Ramos (cell line): ENCODE results near the gene NRP1.

ENCODE experiments used
- in situ Hi-C: fragments of 300-500 bp; cut with MboI; formaldehyde crosslinking; loops from one replicate; pipeline ENCODE4 v1.14.3; 2022; ENCODE audit warnings: low sequenced_read_pairs; ENCODE audit not compliant: unreplicated experiment

NRP1 gene

GRCh38 chr10:33272635-33273034, 61.8 kb downstream of the NRP1 start:
- in situ Hi-C loops: no loop called here

GRCh38 chr10:33271969-33272583, 62.4 kb downstream of the NRP1 start:
- in situ Hi-C loops: no loop called here

GRCh38 chr10:33270971-33271370, 63.5 kb downstream of the NRP1 start:
- in situ Hi-C loops: no loop called here

- in situ Hi-C loops: no loop called here
Observed at GRCh38 chr10:33267708-33268107, 66.8 kb downstream of the NRP1 start.

- in situ Hi-C loops: no loop called here
Observed at GRCh38 chr10:33265621-33266020, 68.8 kb downstream of the NRP1 start.

- in situ Hi-C loops: no loop called here
Observed at GRCh38 chr10:33263453-33263852, 71.0 kb downstream of the NRP1 start.

- in situ Hi-C loops: no loop called here
Observed at GRCh38 chr10:33262871-33263270, 71.6 kb downstream of the NRP1 start.

- in situ Hi-C loops: no loop called here
Observed at GRCh38 chr10:33260403-33261149, 73.9 kb downstream of the NRP1 start.

GRCh38 chr10:33258967-33259366, 75.5 kb downstream of the NRP1 start:
- in situ Hi-C loops: no loop called here

GRCh38 chr10:33257439-33258080, 76.9 kb downstream of the NRP1 start:
- in situ Hi-C loops: no loop called here

GRCh38 chr10:33256458-33256857, 78.0 kb downstream of the NRP1 start:
- in situ Hi-C loops: no loop called here

GRCh38 chr10:33254556-33255160, 79.8 kb downstream of the NRP1 start:
- in situ Hi-C loops: no loop called here

- in situ Hi-C loops: no loop called here
Observed at GRCh38 chr10:33253411-33253810, 81.1 kb downstream of the NRP1 start.

- in situ Hi-C loops: no loop called here
Observed at GRCh38 chr10:33252794-33253203, 81.7 kb downstream of the NRP1 start.

GRCh38 chr10:33252324-33252723, 82.1 kb downstream of the NRP1 start:
- in situ Hi-C loops: no loop called here

GRCh38 chr10:33249659-33250345, 84.7 kb downstream of the NRP1 start:
- in situ Hi-C loops: no loop called here

GRCh38 chr10:33249137-33249536, 85.3 kb downstream of the NRP1 start:
- in situ Hi-C loops: no loop called here

GRCh38 chr10:33248638-33249037, 85.8 kb downstream of the NRP1 start:
- in situ Hi-C loops: no loop called here

GRCh38 chr10:33247221-33247922, 87.1 kb downstream of the NRP1 start:
- in situ Hi-C loops: no loop called here

- in situ Hi-C loops: no loop called here
Observed at GRCh38 chr10:33245343-33245742, 89.1 kb downstream of the NRP1 start.
